GM23248 (cell line): ENCODE measurements around the gene CHN2.

Source experiments
- EZH2 ChIP-seq: fragments of 200-600 bp; sonication (generic); IDR thresholded peaks from 2 replicates; pipeline ENCODE4 v1.6.1; 2018; ENCODE audit warnings: antibody characterized with exemption, mild to moderate bottlenecking; ENCODE audit not compliant: insufficient read depth, poor library complexity, severe bottlenecking
- EZH2phosphoT487 ChIP-seq: fragments of 200-600 bp; sonication (generic); IDR thresholded peaks from 2 replicates; pipeline ENCODE4 v1.6.1; 2018; ENCODE audit warnings: antibody characterized with exemption, moderate library complexity, mild to moderate bottlenecking, low read depth; ENCODE audit not compliant: insufficient read depth

GRCh38 chr7:29276199-29276598, 81.6 kb downstream of the CHN2 start:
- TF ChIP-seq EZH2, result no peak
- TF ChIP-seq EZH2phosphoT487, result no peak
